Activated CD8-positive, alpha-beta T cell treated with anti-CD3 and anti-CD28 coated beads, Interleukin-2, amount 10 ng/mL, durations not matched to agents 7 days and 5 days (primary cell): ENCODE measurements around the gene MYG1. TPM values are rescaled to one million over a fixed set of nuclear protein-coding genes. Genes with fewer than 3 reads are reported as not detected.
"Not testable (repeated sequence)": the region's sequence is repeated elsewhere in the genome, so short reads cannot be mapped to it uniquely, and the experiment has no call there.

Experiments used
- ATAC-seq: fragments of 150-1000 bp; cut with Tn5 transposase; one replicate; pipeline ENCODE4 v1.10.0; 2021; ENCODE audit warnings: moderate library complexity
- CTCF ChIA-PET: fragments of 350-600 bp; sonication (Branson Sonifier 250); formaldehyde crosslinking; loops from one replicate; lab custom pipeline; 2021; ENCODE audit warnings: antibody characterized with exemption; lab: Charles Lee
- POLR2A ChIA-PET: fragments of 350-600 bp; sonication (Branson Sonifier 250); formaldehyde crosslinking; loops from one replicate; lab custom pipeline; 2021; ENCODE audit warnings: antibody characterized with exemption; lab: Charles Lee
- DNase-seq: peaks from one replicate; pipeline ENCODE4 v3.0.0-alpha.2; 2020
- H3K27ac Mint-ChIP-seq: one replicate; pipeline ENCODE4 v1.8.0; 2021; ENCODE audit warnings: mild to moderate bottlenecking, mixed read lengths
- H3K27me3 Mint-ChIP-seq: one replicate; pipeline ENCODE4 v1.8.0; 2021; ENCODE audit warnings: low read depth, mixed read lengths
- H3K36me3 Mint-ChIP-seq: one replicate; pipeline ENCODE4 v1.8.0; 2021; ENCODE audit warnings: low read depth, mixed read lengths
- H3K4me1 Mint-ChIP-seq: one replicate; pipeline ENCODE4 v1.8.0; 2021; ENCODE audit warnings: low read depth, mixed read lengths
- H3K4me3 Mint-ChIP-seq: one replicate; pipeline ENCODE4 v1.8.0; 2021; ENCODE audit warnings: mild to moderate bottlenecking, mixed read lengths
- H3K9me3 Mint-ChIP-seq: one replicate; pipeline ENCODE4 v1.8.0; 2022; ENCODE audit warnings: mixed read lengths; ENCODE audit not compliant: insufficient read depth
- total RNA-seq, 2 experiments: library from RNA; stranded (reverse); gene quantifications; one replicate each; pipeline ENCODE4 v1.2.3, GENCODE V29; 2021

Gene MYG1
- total RNA-seq, 2 experiments from 2014 or later = 55.6 to 56.9 TPM

DNA sequence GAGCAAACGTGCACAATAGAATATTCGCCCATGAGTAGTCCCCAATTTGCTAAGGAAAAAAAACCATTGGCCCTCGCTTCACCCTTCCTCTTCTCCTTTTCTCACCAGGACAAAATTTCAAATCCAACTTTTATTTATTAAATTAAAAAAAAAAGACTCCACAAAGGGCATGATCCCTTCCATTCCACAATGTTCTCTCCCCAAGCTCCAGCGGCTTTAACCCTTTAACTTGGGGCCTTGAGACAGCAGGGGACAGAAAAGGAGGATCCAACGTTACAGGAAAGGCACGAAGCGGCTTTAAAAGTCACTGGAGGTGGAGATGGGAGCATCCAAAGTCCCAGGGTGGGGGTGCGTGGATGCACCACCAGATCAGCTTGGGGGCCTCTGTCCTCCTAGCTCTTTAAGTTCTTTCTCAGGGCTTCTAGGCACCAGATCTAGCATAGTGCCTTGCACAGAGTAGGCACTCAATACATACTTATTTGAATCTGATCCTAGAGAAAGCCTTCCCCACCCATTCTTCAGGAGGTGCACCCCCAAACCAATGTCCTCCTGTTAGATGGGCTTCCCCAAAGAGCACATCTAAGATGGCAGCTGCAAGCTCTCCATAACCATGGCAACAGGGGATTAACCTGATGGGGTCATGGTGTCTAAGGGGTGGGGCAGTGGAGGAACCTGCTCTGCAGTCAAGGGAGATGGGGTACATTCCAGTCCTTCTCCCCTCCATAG, 27.1 kb downstream of the MYG1 start:
- DNase-seq = no peak
- Mint-ChIP-seq H3K27ac (peak overlapping the region; percentile 74), H3K4me3 (peak overlapping the region; percentile 72), H3K9me3 (no peaks in the 10 kb centered on the region), H3K4me1 (peaks cover 31% of the 10 kb centered on the region), H3K27me3 (peaks cover 17% of the 10 kb centered on the region), H3K36me3 (no peaks in the 10 kb centered on the region)
- CTCF ChIA-PET = interaction anchor here (0.7 to 15.3 kb wide), 8 partner anchors 8 to 182 kb away, joined by 3 to 290 read pairs (median 4); no protein-coding TSS in a partner anchor
- POLR2A ChIA-PET = interaction anchor here (0.8 to 4.1 kb wide), 4 partner anchors 17 to 53 kb away, joined by 4 to 38 read pairs (median 5); partner anchors contain the start of gene SP1
- ATAC-seq = no peak

DNA sequence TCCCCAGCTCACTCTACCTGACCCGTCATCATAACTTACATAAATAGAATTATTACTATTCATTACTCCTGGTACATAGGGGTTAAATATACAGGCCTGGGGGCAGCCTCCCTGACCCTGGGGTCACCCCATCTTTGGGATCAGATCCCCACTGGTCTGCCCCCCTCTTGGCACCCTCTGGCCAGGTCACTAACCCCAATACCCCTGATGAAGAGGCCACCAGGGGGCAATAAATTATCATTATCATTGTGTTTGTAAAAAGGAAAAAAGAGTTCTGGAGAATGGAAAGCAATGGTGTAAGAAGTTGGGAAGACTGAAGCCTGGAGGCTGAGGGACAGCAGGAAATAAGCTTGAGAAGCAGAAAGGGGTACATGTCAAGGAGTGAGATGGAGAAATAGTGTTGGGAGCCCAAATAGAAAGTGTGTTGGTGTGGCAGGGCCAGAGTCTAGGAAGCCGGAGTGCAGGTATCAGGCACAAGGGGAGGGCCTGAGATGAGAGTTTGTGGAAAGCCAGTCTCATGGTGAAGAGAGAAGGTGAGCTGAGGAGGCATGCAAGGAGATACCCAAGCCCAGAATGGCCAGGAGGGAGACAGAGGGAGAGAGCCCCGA, 28.0 kb downstream of the MYG1 start:
- ATAC-seq (no peak), DNase-seq (no peak)
- Mint-ChIP-seq H3K27me3 (peaks cover 22% of the 10 kb centered on the region), H3K36me3 (no peaks in the 10 kb centered on the region), H3K9me3 (no peaks in the 10 kb centered on the region), H3K4me3 (no peak overlapping the region), H3K4me1 (peaks cover 25% of the 10 kb centered on the region), H3K27ac (no peak overlapping the region)
- ChIA-PET CTCF (interaction anchor here (0.7 to 15.3 kb wide), 9 partner anchors 8 to 117 kb away, joined by 3 to 290 read pairs (median 4); no protein-coding TSS in a partner anchor), POLR2A (interaction anchor here (0.7 to 2.0 kb wide), 5 partner anchors 16 to 52 kb away, joined by 4 to 5 read pairs (median 5); partner anchors contain the start of gene SP1)

DNA sequence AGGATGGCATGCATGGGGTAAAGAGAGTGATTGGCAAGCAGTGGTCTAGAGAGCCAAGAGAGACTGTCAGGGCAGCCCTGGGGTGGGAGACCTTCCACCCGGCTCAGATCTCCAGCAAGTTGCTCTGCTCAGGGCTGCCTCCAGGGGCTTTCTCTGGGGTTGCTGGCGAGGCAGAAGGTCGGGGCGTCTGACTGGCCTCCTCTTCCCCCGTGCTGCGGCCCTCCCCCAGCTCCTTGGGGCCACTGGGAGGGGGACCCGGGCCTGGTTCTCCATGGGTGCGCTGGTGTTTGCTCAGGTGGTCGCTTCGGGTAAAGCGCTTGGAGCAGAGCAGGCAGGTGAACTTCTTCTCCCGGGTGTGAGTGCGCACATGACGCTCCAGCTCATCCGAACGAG, 28.5 kb downstream of the MYG1 start:
- Mint-ChIP-seq H3K36me3 (no peaks in the 10 kb centered on the region), H3K4me3 (no peak overlapping the region), H3K4me1 (peaks cover 20% of the 10 kb centered on the region), H3K27me3 (peaks cover 22% of the 10 kb centered on the region), H3K9me3 (no peaks in the 10 kb centered on the region), H3K27ac (no peak overlapping the region)
- DNase-seq = no peak
- no peak for ATAC-seq
- ChIA-PET CTCF (interaction anchor here (1.3 to 15.3 kb wide), 7 partner anchors 9 to 118 kb away, joined by 3 to 290 read pairs (median 4); no protein-coding TSS in a partner anchor), POLR2A (interaction anchor here (0.7 to 2.0 kb wide), 3 partner anchors 15 to 21 kb away, joined by 4 to 5 read pairs (median 5); no protein-coding TSS in a partner anchor)

DNA sequence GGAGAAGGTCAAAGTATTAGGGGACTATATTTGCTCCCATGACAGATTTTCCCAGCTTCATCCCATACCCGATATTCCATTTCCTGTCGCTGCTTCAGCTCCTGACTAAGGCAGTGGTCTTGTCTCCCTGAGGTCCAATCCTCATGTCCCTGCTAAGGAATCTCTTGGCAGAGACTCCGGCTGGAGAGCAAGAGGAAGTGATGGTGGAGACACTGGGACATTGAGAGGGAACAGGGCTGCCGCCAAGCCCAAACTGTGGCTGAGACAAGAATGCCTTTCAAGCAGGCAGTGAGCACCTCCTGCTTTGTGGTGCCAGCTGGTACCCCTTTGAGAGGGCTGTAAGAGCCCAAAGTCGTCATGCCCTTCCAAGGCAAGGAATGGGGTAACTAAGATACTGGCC, 31.2 kb downstream of the MYG1 start:
- Mint-ChIP-seq H3K9me3 (no peaks in the 10 kb centered on the region), H3K4me3 (no peak overlapping the region), H3K4me1 (peaks cover 9% of the 10 kb centered on the region), H3K36me3 (no peaks in the 10 kb centered on the region), H3K27ac (no peak overlapping the region), H3K27me3 (peaks cover 41% of the 10 kb centered on the region)
- no peak for DNase-seq
- ChIA-PET POLR2A (interaction anchor here (1.2 kb wide), 1 partner anchor 124 kb away, joined by 3 read pairs; no protein-coding TSS in a partner anchor), CTCF (interaction anchor here (0.5 to 15.3 kb wide), 6 partner anchors 9 to 265 kb away, joined by 3 to 290 read pairs (median 4); partner anchors contain the start of gene AAAS)
- no peak for ATAC-seq

DNA sequence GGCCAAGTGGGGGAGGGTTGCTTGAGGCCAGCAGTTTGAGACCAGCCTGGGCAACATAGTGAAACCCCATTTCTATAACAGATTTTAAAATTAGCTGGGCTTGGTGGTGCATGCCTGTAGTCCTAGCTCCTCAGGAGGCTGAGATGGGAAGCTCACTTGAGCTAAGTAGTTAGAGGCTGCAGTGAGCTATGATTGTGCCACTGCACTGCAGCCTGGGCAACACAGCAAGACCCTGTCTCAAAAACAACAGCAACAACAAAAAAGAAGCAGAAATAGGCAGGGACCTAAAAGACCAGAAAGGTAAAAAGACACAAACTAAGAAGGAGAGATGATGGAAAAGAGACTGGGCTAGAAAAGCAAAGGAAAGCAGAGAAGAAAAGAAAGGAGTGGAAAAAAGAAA, 32.8 kb downstream of the MYG1 start:
- not testable (repeated sequence) for DNase-seq, H3K36me3 Mint-ChIP-seq, H3K27ac Mint-ChIP-seq, ATAC-seq, H3K9me3 Mint-ChIP-seq, H3K4me1 Mint-ChIP-seq, H3K4me3 Mint-ChIP-seq
- POLR2A ChIA-PET = interaction anchor here (1.1 kb wide), 1 partner anchor 13 kb away, joined by 3 read pairs; no protein-coding TSS in a partner anchor
- H3K27me3 Mint-ChIP-seq = peaks cover 55% of the 10 kb centered on the region
- CTCF ChIA-PET = interaction anchor here (1.8 to 15.3 kb wide), 3 partner anchors 11 to 20 kb away, joined by 7 to 290 read pairs (median 19); partner anchors contain the start of gene AAAS

DNA sequence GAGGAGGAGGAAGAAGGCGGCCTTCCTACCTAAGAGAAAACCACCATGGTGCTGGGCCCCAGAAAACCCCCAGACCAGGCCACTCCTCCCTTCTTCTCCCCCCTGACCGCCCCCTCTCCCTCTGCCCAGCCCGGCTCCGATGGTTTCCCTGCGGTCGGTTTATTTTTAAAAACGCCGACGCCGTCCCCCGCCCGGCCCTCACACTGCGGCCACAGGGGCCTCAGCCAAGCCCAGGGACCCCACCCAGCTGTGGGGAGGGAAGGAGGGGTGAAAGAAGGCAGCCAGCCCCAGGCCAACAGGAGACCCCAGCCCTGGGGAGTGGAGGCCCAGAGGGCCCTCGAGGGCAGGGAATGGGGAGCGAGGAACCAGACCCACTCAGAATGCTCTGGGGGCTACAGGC, 33.2 kb downstream of the MYG1 start:
- H3K27ac Mint-ChIP-seq = no peak overlapping the region
- CTCF ChIA-PET = interaction anchor here (0.9 to 15.3 kb wide), 6 partner anchors 11 to 166 kb away, joined by 3 to 290 read pairs (median 11); partner anchors contain the start of genes AAAS and MAP3K12
- no peak overlapping the region for H3K4me3 Mint-ChIP-seq
- POLR2A ChIA-PET = interaction anchor here (1.0 to 1.1 kb wide), 2 partner anchors 11 to 12 kb away, joined by 3 to 4 read pairs; partner anchors contain the start of gene AAAS
- no peaks in the 10 kb centered on the region for H3K36me3 Mint-ChIP-seq
- H3K4me1 Mint-ChIP-seq = peaks cover 9% of the 10 kb centered on the region
- DNase-seq = no peak
- H3K9me3 Mint-ChIP-seq = no peaks in the 10 kb centered on the region
- no peak for ATAC-seq
- peaks cover 56% of the 10 kb centered on the region for H3K27me3 Mint-ChIP-seq

DNA sequence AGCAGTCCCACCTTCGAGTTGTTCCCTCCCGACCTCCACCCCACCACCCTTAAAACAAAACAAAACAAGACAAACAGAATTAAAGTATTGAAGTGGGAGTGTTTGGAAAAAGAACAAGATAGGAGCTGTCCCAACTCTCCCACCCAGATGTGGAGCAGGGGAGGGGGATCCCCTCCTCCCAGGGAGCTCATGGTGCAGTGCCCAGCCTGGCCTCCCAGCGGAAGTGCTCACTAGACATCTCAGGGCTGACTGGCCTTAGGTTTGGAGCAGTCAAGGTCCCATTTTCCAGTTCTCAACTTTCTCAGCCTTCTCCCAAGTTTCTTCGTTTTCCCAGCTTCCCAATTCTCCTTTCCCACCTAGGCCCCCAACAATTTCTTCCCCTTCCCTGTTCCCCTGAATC, 33.8 kb downstream of the MYG1 start:
- ATAC-seq (no peak), DNase-seq (no peak)
- CTCF ChIA-PET = interaction anchor here (0.9 to 15.3 kb wide), 4 partner anchors 11 to 166 kb away, joined by 3 to 290 read pairs (median 11); partner anchors contain the start of genes AAAS and MAP3K12
- POLR2A ChIA-PET = interaction anchor here (1.0 kb wide), 1 partner anchor 12 kb away, joined by 4 read pairs; the partner anchor contains the start of gene AAAS
- Mint-ChIP-seq H3K9me3 (no peaks in the 10 kb centered on the region), H3K4me3 (no peak overlapping the region), H3K36me3 (no peaks in the 10 kb centered on the region), H3K27ac (no peak overlapping the region), H3K4me1 (peaks cover 14% of the 10 kb centered on the region), H3K27me3 (peaks cover 60% of the 10 kb centered on the region)

DNA sequence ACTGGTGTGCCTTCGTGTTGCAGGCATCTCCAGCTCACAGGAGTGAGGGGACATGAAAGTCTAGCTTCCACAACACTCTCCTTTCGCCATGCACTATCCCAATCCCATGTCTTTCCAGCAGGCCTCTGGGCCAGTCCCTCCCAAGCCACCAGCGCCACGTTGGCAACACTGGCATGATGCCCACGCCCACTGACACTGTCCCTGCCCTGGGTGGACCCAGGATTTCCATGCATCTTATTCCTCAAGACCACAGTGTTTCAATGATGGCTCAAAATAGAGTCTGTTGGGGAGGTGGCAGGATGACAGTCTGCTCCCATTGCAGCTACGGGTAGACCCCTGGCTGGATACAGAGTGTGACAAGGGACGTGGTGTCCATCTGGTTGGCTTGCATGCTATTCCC, 34.4 kb downstream of the MYG1 start:
- POLR2A ChIA-PET = interaction anchor here (0.5 to 1.0 kb wide), 2 partner anchors 12 to 83 kb away, joined by 3 to 4 read pairs; partner anchors contain the start of gene AAAS
- Mint-ChIP-seq H3K27ac (peak overlapping the region; percentile 41), H3K9me3 (no peaks in the 10 kb centered on the region), H3K4me1 (peaks cover 16% of the 10 kb centered on the region), H3K27me3 (peaks cover 62% of the 10 kb centered on the region), H3K4me3 (no peak overlapping the region), H3K36me3 (no peaks in the 10 kb centered on the region)
- DNase-seq (no peak), ATAC-seq (no peak)
- CTCF ChIA-PET = interaction anchor here (0.9 to 15.3 kb wide), 4 partner anchors 12 to 165 kb away, joined by 3 to 290 read pairs (median 11); partner anchors contain the start of genes AAAS and MAP3K12

DNA sequence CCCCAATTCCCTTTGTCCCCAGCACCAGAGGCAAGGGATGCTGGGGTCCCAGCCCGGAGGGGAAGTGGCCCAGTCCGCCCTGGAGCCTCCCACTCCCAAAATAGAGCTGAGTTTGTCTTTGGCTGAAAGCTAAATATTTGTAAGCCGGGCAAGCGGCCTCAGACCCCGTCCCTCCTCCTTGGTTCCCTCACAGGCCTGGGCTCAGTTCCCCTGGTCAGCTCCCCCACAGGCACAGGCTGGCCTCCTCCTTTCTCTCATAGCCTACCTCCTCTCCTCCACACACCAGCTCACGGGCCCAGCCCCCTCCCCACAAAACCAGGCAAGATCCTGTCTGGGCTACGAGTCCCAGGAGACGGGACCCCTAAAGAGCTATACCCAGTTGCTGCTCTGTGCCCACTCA, 35.3 kb downstream of the MYG1 start:
- POLR2A ChIA-PET = interaction anchor here (0.5 to 1.2 kb wide), 3 partner anchors 11 to 171 kb away, joined by 3 to 6 read pairs (median 4); no protein-coding TSS in a partner anchor
- no peak overlapping the region for H3K4me3 Mint-ChIP-seq
- H3K36me3 Mint-ChIP-seq = no peaks in the 10 kb centered on the region
- H3K27me3 Mint-ChIP-seq = peaks cover 60% of the 10 kb centered on the region
- CTCF ChIA-PET = interaction anchor here (1.3 to 3.3 kb wide), 3 partner anchors 10 to 18 kb away, joined by 5 to 14 read pairs (median 7); partner anchors contain the start of gene AAAS
- no peak for DNase-seq
- ATAC-seq = no peak
- H3K9me3 Mint-ChIP-seq = no peaks in the 10 kb centered on the region
- peaks cover 16% of the 10 kb centered on the region for H3K4me1 Mint-ChIP-seq
- H3K27ac Mint-ChIP-seq = no peak overlapping the region

DNA sequence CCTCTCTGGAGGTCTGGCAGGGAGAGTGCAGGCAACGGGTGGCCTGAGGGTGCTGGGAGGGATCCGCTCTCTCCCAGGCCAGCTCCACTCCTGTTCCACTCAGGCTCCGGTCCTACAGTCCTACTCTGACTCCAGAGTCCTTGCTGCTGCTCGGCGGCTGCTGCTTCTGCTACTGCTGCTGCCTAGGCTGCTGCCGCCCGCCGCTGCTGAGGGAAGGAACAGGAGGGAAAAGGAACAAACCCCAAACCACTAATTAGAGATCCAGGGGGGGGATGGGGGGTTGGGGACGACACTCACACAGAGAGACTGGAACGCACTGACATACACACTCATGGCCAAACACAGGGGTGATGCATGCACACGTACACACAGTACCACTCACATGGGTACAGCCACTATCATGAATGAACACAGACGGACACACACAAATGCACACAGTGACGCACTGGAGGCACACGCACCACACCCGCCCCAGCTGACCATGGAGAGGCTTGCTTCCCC, 36.7 kb downstream of the MYG1 start, which contains the start of gene SP7:
TSS of gene SP7 (minus strand) at position 174 of the 501 bp plus-strand sequence. CDS start 708 bp downstream, outside the sequence.
- H3K36me3 Mint-ChIP-seq = no peaks in the 10 kb centered on the region
- peak; percentile 28 for ATAC-seq
- no peak for DNase-seq
- no peaks in the 10 kb centered on the region for H3K9me3 Mint-ChIP-seq
- no peak within 1 kb of the TSS for H3K4me3 Mint-ChIP-seq
- H3K27me3 Mint-ChIP-seq = peaks cover 58% of the 10 kb centered on the region
- POLR2A ChIA-PET = interaction anchor here (1.0 to 1.2 kb wide), 2 partner anchors 10 to 12 kb away, joined by 4 read pairs; no protein-coding TSS in a partner anchor
- peaks cover 16% of the 10 kb centered on the region for H3K4me1 Mint-ChIP-seq
- H3K27ac Mint-ChIP-seq = no peak within 1 kb of the TSS
- CTCF ChIA-PET = interaction anchor here (2.2 to 3.3 kb wide), 2 partner anchors 15 to 16 kb away, joined by 7 to 14 read pairs; partner anchors contain the start of gene AAAS
